HT-29 (cell line): ENCODE data around the gene OR51A7. TPM values are rescaled to one million over a fixed set of nuclear protein-coding genes. Genes with fewer than 3 reads are reported as not detected.
"Not testable (repeated sequence)": the region's sequence is repeated elsewhere in the genome, so short reads cannot be mapped to it uniquely, and the experiment has no call there.

Source experiments
- DNase-seq: peaks from one replicate; pipeline ENCODE4 v3.0.0-alpha.2; 2015; ENCODE audit warnings: low spot score
- total RNA-seq: library from RNA; depleted of rRNA; stranded (reverse); fragments of >200 nt; shearing (Covaris generic); gene quantifications from 2 replicates; pipeline ENCODE4 v1.2.3, GENCODE V29; 2014; rRNA removed

The OR51A7 gene
- total RNA-seq, 1 experiment from 2014 or later: not detected

- DNase-seq: not testable (repeated sequence)
Measured at GRCh38 chr11:4955613-4956012, 52.0 kb downstream of the OR51A7 start, which contains the start of gene OR51A2. TSS of gene OR51A2 (minus strand) at chr11:4955713. CDS start at chr11:4955713, 0 bp downstream.

- DNase-seq: no peak
Measured at GRCh38 chr11:4957396-4957795, 53.8 kb downstream of the OR51A7 start.

Other genes starting within 250 kb of the OR51A7 start
- gene OR51E2, start 205.9 kb upstream of the OR51A7 start, total RNA-seq: 0.20 TPM in 1 of 2 replicates, not detected in the other
- gene MMP26, start 199.0 kb upstream of the OR51A7 start, total RNA-seq: not detected in 2 replicates
- not detected in 2 replicates for gene OR51F1, start 133.8 kb upstream of the OR51A7 start, total RNA-seq
- not detected in 2 replicates for gene OR52R1, start 99.4 kb upstream of the OR51A7 start, total RNA-seq
- not detected in 2 replicates for gene OR51F2, start 82.5 kb upstream of the OR51A7 start, total RNA-seq
- not detected in 2 replicates for gene OR51S1, start 54.6 kb upstream of the OR51A7 start, total RNA-seq
- gene OR51T1, start 21.9 kb upstream of the OR51A7 start, total RNA-seq: not detected in 2 replicates
- gene OR51G2, start 15.6 kb downstream of the OR51A7 start, total RNA-seq: 0.23 TPM in 1 of 2 replicates, not detected in the other
- gene OR51G1, start 20.6 kb downstream of the OR51A7 start, total RNA-seq: not detected in 2 replicates
- gene OR51A4, start 43.8 kb downstream of the OR51A7 start, total RNA-seq: not detected in 2 replicates
- gene OR51A2, start 51.9 kb downstream of the OR51A7 start, total RNA-seq: not detected in 2 replicates
- gene OR51L1, start 91.1 kb downstream of the OR51A7 start, total RNA-seq: not detected in 2 replicates
- gene OR52J3, start 142.7 kb downstream of the OR51A7 start, total RNA-seq: not detected in 2 replicates
- gene OR52E2, start 155.8 kb downstream of the OR51A7 start, total RNA-seq: not detected in 2 replicates
- gene OR52E1, start 165.8 kb downstream of the OR51A7 start, total RNA-seq: not detected in 2 replicates
- not detected in 2 replicates for gene OR52A5, start 234.6 kb downstream of the OR51A7 start, total RNA-seq